GM18861 (cell line): ENCODE measurements around the gene PTPRZ1.

Experiments
- ATAC-seq: cut with Tn5 transposase; IDR thresholded peaks from one replicate; pipeline ENCODE4 v1.9.1; 2021; ENCODE audit not compliant: unreplicated experiment

The PTPRZ1 gene

DNA sequence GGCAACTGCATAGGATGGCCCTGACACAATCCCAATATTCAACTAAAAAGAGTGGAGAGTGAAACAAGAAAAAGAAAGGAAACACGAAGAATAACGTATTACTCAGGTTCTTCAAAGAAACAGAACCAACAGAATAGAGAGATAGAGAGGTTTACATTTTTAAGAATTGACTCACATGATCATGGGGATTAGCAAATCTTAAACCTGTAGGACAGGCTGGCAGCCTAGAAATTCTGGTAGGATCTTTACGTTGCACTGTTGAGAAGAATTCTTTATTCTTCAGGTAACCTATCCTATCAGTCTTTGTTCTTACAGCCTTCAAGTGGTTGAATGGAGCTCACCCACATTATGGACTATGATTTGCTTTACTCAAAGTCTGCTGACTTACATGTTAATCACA, 167.2 kb downstream of the PTPRZ1 start:
- no peak for ATAC-seq

DNA sequence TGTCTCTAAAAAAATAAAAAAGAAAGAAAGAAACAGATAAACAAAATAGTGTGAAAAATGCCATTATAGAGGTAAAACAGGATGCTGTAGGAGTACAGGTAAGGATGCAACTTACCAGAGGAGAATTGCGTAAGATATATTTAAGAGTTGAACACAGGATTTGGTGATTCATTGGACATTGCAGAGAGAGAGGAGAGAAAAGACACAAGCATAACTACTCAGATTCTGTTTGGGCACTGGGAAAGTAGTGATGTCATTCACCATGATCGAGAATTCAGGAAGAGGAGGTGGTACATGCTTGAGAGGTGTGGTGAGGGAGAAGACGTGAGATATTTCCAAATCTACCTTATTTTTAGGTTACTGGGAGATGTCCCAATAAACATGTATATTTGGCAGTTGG, 173.4 kb downstream of the PTPRZ1 start:
- ATAC-seq = no peak

DNA sequence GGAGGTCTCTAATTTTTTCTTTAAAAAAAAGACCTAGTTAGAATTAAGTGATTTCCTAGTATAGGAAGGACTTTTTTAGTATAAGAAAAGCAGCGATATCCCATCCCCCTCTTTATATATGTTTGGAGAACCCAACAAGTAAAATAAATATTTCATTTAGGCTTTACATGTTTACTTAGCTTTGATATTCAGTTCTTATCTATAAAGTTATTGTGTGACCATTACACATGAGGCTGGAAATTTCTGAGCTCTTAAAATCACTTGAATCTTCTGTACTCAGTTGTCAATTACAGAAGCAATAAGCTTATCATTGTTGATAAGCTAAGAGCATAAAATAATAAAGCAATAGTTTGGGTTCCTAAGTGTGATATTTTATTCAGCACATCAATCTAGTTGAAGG, 181.4 kb downstream of the PTPRZ1 start:
- no peak for ATAC-seq

DNA sequence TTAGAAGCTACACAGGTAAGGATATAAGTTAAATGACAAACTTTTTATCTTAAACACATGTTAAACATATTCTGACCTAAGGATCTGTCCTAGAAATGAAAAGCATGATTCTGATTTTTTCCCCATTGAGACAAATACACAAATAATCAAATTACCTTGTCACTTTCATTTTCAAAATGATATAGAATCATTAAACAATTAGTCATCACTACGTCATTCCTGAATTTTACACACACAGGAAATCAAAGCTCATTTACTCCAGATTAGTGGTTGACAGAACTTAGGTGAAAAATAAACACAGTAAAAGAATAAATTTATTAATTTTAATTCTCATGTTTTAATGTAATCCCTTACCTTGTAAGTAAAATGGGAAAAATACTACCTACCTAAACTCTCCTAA, 182.1 kb downstream of the PTPRZ1 start:
- no peak for ATAC-seq

DNA sequence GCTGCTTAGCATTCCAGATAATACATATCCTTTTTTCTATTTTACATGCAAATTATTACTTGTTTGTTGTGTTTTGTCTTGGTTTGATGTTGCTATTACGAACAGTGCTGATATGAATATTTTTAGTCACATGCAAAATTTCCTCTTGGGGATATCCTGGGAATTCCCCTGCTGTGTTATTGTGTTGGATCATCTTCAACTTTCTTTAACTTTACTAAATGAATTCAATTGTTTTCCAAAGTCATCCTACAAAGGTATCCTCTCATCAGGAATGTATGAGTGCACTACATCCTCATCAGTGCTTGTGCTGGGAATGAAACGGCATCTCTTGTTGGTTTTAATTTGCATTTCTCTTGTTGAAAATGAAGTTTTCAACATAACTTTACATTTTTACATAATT, 184.0 kb downstream of the PTPRZ1 start:
- no peak for ATAC-seq

- no peak for ATAC-seq
Observed at GRCh38 chr7:122059542-122059941, 186.6 kb downstream of the PTPRZ1 start.

- no peak for ATAC-seq
Observed at GRCh38 chr7:122063146-122063545, 190.2 kb downstream of the PTPRZ1 start.

- no peak for ATAC-seq
Observed at GRCh38 chr7:122064971-122065370, 192.0 kb downstream of the PTPRZ1 start.

- no peak for ATAC-seq
Observed at GRCh38 chr7:122067077-122067476, 194.1 kb downstream of the PTPRZ1 start.

- ATAC-seq = no peak
Observed at GRCh38 chr7:122068046-122068445, 195.1 kb downstream of the PTPRZ1 start.

DNA sequence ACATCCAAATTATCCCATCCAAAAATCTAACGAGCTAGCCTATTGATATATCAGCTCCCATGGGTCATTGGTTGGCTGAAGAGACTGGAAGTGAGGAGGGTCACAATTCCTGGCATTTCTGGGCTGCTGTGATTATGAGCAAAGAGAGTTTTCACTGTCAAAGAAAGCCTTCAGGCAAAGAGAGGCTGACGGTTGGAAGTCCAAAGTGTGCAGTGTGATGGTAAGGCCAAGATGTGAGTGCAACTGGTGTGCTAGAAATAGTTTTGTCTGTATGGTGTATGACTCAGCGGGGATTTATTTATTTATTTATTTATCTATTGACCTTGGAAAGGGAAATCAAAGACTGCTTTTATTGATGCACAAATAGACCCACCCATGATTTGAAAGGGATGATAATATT, 196.0 kb downstream of the PTPRZ1 start:
- ATAC-seq = no peak

- no peak for ATAC-seq
Observed at GRCh38 chr7:122070062-122070461, 197.1 kb downstream of the PTPRZ1 start.

- no peak for ATAC-seq
Observed at GRCh38 chr7:122070834-122071233, 197.9 kb downstream of the PTPRZ1 start.

DNA sequence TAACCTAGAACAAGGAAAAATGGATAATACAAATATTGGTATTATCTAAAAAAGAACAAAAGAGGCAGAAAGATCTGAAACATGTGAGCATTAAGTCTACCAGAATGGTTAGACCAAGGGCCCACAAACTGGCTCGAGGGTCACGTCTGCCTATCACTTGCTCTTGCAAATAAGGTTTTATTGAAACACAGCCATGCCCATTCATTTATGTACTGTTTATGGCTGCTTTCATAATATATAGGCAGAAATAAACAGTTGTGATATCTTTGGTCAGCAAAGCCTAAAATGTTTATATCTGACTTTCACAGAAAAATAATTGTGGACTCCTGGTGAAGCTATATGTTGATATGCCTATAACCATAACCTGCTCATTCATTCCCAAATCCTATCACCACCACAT, 199.3 kb downstream of the PTPRZ1 start:
- no peak for ATAC-seq

GRCh38 chr7:122072924-122073599, 200.1 kb downstream of the PTPRZ1 start:
- ATAC-seq = no peak

DNA sequence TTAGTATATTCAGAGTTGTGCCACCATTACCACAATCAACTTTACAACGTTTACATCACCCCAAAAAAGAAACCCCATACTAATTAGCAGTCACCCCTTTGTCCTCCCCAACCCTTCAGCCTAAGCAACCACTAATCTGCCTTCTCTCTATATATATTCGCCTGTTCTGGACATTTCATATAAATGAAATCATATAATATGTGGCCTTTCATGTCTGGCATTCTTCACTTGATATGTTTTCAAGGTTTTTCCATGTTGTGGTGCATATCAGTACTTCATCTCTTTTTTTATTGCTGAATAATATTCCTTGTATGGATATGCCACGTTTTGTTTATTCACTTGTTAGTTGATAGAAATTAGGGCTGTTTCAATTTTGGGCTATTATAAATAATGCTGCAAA, 200.7 kb downstream of the PTPRZ1 start:
- no peak for ATAC-seq

DNA sequence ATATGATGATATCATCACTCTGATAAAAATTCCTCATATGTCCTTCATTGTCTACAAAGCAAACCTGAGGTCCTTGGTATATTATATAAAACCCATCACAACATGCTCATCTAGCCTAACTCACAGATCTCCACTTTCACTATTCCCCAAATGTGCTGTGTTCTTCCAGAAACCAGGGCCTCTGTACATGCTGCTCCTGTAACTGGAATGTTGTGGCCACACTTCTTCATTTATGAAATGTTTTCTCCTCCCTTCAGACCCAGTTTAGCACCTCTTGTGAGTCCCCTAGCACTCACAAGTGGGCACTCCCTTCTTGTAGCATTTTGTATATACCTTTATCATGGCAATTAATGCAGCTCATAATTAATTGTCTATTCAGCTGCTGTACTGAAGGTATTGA, 209.2 kb downstream of the PTPRZ1 start:
- no peak for ATAC-seq

DNA sequence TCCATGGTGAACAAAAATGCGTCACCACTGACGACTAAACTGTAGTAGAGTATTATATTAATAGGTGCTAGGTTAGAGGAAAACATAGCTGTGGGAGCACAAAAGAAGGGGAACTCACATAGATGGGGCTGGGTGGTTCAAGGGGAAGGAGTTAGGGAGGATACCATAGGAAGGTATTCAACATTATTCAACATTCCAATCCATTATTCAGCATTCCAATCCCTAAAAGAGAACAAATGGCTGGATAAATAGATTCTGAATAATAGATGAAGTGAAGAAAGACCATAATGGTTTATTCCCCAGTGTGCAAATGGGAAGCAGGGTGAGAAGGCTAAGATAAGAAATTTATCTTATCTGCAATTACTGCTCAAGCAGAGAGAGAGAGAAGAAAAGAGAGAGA, 209.7 kb downstream of the PTPRZ1 start:
- no peak for ATAC-seq

DNA sequence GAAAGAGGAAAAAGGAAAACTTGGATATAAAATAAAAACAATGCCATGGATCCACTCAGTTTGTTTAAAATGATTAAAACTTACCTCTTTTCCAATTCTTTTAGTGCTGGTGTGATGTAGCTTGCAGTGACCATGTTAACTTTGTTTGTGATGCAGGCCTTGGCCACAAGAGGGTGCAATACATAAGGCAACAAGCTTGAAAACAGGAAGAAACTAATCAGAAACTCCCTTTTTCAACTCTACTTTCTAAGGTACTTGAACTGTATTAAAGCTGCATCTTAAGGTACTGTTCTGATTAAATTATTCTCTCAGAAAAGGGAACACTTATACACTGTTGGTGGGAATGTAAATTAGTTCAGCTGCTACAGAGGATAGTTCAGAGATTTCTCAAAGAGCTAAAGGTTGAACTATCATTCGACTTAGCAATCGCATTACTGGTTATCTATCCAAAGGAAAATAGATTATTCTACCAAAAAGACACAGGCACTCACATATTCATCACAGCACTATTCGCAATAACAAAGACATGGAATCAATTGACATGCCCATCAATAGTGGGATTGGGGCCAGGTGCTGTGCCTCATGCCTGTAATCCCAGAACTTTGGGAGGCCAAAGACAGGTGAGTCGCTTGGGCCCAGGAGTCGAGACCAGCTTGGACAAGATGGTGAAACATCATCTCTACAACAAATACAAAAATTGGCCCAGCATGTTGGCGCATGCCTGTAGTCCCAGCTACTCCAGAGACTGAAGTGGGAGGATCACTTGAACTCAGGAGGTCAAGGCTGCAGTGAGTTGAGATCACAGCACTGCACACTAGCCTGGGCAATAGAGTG, 220.2 kb downstream of the PTPRZ1 start:
- ATAC-seq = peak; percentile 98

DNA sequence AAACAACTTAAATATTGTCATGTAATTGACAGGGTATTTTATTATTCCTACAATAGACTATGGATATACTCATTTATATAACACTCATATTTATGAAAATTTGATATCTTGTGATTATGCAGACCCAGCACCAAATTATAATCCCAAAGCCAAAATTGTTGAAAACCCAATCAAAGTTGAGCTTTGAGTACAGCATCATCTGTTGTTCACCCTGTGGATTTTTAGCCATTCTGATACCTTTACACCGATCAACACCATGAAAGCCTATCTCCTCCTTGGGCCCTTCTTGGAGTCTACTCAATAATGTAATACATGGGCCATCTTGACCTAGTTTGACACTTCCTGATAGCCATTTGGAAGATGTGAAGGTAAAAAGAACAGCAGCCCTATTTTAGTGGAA, 221.6 kb downstream of the PTPRZ1 start:
- ATAC-seq = no peak

DNA sequence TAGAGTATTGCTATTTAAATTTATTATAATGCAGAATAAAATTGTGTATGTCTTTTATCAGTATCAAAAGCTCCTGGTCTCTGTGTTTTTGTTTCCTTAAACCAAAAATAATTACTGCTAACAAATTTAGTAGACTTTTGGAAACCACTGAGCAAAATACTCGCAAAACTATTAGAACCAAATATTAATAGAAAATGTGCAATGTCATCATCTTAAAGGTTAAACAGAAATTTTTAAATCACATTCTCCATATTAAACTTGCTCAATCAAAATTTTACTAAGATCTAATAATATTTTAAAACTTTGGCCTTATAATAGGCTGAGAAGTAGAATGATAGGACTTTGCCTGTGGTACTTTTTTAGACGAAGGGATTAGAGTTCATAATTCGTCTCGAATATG, 222.7 kb downstream of the PTPRZ1 start:
- no peak for ATAC-seq

GRCh38 chr7:122100021-122100420, 227.1 kb downstream of the PTPRZ1 start:
- no peak for ATAC-seq

- no peak for ATAC-seq
Observed at GRCh38 chr7:122103064-122103463, 230.1 kb downstream of the PTPRZ1 start.
